ENCODE measurements around the gene ABCG5.

DNA sequence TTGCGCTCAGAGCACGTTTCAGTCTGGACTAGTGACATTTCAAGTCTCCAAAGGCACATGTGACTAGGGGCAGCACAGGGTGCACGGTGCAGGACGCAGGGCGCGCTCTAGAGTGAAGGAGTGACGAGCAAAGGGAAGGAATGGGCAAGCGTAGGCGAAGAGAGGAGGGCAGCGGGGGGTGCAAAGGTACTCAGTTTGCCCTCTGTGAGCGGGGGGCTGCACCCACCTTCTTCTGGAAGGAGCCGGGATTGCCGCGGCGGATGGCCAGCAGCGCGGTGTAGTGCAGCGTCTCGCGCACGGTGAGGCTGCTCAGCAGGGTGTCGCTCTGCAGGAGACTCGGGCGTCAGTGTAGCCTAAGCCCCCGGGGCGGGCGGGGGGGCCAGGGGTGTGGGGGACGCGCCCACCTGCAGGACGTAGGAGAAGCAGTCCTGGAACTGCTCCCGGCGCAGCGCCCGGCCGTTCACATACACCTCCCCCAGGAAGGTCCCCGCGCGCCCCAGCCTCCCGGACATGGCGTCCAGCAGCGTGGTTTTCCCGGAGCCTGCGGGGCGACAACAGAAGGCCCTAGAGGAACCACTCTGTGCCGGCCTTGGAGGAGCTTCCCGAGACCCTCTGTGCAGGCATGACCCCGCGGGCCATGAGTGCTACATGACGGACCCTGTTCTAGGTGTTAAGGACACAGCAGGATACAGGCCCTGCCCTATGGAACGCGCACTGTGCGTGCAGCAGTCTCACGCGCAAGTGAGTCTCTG, 6.9 kb downstream of the ABCG5 start:
- TF ChIP-seq CTCF (IDR thresholded peaks at IDR 0.05; ENCODE audit: insufficient read depth, low read length) (no peak), POLR2AphosphoS5 (IDR thresholded peaks at IDR 0.05; ENCODE audit: low read depth) (no peak), SPI1 (IDR thresholded peaks at IDR 0.05; ENCODE audit: borderline replicate concordance, low read depth) (no peak), REST (IDR thresholded peaks at IDR 0.05; ENCODE audit: insufficient replicate concordance, low read depth) (no peak), GABPA (IDR thresholded peaks at IDR 0.05; ENCODE audit: low read depth) (no peak)

Data from HL-60 (cell line).